ENCODE data around the gene GTF3C5.
A peak's percentile ranks its signal among the peaks of the same experiment; 100 is the strongest.

GTF3C5 gene

GRCh38 chr9:133103183-133103986, 72.6 kb downstream of the GTF3C5 start:
- H3K4me3 ChIP-seq (ENCODE audit: low read length) = no peak overlapping the region
- peak; percentile 24 for DNase-seq (ENCODE audit: low read depth)
- peak; percentile 87 for TF ChIP-seq CTCF (IDR thresholded peaks at IDR 0.05; ENCODE audit: insufficient read depth, low read depth, low read length, missing control alignments)

DNA sequence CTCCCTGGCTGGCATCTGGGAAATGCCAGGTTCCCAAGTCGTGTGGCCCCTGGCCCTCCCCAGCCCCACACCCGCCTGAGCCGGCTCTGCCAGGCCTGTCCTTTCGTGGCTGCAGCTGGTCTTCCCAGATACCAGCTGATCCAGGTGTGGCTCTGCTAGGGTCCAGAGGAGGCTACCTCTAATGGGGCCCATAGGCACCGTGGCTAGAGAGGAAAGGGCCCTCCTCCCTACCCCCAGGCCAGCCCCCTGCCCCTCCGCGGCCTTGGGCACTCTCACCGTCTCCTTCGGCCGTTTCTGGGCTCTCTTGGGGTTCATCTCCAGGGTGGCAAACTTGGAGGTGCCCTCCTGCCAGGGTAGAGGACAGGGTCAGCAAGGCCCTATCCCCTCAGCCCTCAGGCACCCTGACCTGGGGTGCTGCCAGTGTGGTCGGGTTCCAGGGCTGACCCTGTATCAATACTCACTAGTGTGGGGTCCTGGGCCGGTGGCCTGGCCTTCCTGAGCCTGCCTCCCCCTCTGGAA, 73.2 kb downstream of the GTF3C5 start:
- DNase-seq (ENCODE audit: low read depth) = no peak
- no peak overlapping the region for H3K4me3 ChIP-seq (ENCODE audit: low read length)
- no peak for TF ChIP-seq CTCF (IDR thresholded peaks at IDR 0.05; ENCODE audit: insufficient read depth, low read depth, low read length, missing control alignments)

DNA sequence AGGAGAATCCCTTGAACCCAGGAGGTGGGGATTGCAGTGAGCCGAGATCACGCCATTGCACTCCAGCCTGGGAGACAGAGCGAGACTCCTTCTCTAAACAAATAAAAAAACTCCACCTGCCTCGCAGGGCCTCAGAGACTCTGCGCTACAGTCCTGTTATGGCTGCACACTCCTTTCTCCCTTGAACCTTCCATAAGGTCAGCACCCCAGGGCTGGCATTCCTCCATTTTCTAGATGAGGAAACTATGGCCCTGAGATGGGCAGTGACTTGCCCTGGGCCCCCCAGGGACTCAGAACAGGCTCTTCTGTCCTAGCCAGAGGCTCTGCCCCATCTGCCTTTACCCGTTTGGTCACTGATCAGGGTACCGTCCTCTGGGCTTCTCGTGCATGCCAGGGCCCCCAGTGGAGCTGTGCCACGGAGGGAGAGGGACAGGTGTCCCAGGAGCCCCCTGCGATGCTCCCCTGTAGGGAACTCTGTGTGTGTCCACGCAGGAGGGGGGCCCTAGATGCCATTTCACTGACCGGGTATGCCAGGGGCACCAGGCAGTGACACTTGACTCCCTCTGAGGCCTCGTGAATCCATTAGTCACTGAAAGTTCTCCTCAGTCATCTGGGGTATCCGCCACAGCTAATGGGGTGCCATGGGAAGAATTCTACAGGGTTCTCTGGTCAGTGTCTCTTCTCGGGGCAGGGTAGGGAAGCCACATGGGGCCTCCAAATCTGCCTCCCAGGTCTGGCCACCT, 74.1 kb downstream of the GTF3C5 start:
- no peak for TF ChIP-seq CTCF (IDR thresholded peaks at IDR 0.05; ENCODE audit: insufficient read depth, low read depth, low read length, missing control alignments)
- no peak for DNase-seq (ENCODE audit: low read depth)
- H3K4me3 ChIP-seq (ENCODE audit: low read length) = no peak overlapping the region

DNA sequence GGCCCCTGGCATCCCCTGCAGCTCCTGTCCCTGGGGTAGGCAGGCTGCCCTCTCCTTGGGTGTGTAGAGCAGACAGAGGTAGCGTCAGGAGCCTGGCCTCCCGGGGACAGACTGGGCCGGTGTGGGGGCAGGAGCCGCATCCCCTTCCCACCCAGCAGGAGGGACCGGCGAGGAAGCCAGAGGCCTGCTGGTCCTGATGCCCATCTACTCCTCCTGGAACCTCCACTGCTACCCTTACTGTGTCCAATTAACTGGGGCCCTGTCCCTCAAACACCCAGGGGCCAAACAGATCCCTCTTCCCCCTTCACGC, 74.6 kb downstream of the GTF3C5 start:
- TF ChIP-seq CTCF (IDR thresholded peaks at IDR 0.05; ENCODE audit: insufficient read depth, low read depth, low read length, missing control alignments) = no peak
- no peak overlapping the region for H3K4me3 ChIP-seq (ENCODE audit: low read length)
- no peak for DNase-seq (ENCODE audit: low read depth)

DNA sequence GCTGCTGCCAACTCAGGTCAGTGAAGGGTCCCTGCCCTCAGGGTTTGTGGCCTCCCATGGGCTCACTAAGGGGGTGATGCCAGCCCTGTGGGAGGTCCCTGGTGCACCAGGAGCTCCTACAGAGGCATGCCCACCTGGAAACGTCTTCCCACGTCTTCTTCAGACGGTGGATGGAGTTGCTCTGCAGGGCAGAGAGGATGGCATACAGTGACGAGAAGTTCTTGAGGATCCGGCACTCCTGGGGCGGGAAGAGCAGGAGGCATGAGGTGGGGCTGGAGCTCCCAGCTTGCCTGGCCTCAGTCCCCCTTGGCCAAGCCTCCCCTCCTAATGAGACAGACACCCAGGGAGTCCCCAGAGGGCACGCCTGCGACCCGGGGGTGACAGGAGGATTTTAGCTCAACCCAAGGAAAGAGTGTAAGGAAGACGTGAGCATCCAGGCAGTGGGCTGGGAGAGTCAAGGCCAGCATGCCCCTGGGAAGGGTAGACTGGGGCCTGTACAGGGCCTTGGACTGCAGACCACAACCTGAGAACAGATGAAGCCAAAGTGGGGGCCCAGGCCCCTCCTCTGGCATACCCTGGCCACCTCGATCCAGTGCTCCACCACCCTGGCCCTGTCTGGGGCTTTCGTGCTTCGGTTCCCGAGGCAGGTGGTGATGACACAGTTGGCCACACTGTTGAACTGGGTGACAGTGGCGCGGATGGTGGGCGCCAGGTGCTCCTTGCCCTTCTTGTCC, 75.9 kb downstream of the GTF3C5 start:
- no peak for DNase-seq (ENCODE audit: low read depth)
- TF ChIP-seq CTCF (IDR thresholded peaks at IDR 0.05; ENCODE audit: insufficient read depth, low read depth, low read length, missing control alignments) = no peak
- no peak overlapping the region for H3K4me3 ChIP-seq (ENCODE audit: low read length)

DNA sequence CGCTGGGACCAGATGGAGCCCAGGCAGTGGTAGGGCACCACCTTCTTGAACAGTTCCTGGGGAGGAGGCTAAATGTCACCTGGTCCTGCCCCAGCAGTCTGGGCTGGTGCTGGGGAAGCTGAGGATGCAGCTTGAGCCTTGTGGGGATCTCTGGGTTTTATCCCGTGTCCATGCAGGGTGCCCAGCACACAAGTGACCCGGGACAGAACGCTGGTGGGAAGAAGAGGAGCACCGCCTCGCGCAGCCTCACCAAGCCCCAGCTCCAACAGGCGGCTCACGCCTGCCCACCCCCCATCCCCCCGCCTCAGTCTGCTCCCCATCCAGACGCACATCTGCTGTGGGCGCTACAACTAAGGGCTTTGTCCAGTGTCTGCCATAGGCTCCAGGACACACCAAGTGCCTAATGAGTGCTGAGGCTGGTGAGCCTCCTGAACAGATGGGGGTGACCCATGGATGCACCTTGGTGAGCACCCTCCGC, 76.5 kb downstream of the GTF3C5 start:
- no peak for TF ChIP-seq CTCF (IDR thresholded peaks at IDR 0.05; ENCODE audit: insufficient read depth, low read depth, low read length, missing control alignments)

More for the DNA sequence above, 76.5 kb downstream of the GTF3C5 start:
- DNase-seq (ENCODE audit: low read depth) = no peak
- H3K4me3 ChIP-seq (ENCODE audit: low read length) = no peak overlapping the region

Measured in epithelial cell of esophagus (primary cell).